SK-N-SH treated with all-trans-retinoic acid at 6 μM for 48 hours (cell line): Measurements from ENCODE around the gene TREH.
"Not testable (repeated sequence)": the region's sequence is repeated elsewhere in the genome, so short reads cannot be mapped to it uniquely, and the experiment has no call there.

Source experiments
- BACH2 ChIP-seq: fragments of 250-450 bp; sonication (Bioruptor Pico); IDR thresholded peaks from 2 replicates; pipeline ENCODE4 v1.9.0; 2021; ENCODE audit warnings: mild to moderate bottlenecking, borderline replicate concordance
- CSDC2 ChIP-seq: fragments of 250-450 bp; sonication (Bioruptor Pico); IDR thresholded peaks from 2 replicates; pipeline ENCODE4 v1.5.0; 2020; ENCODE audit warnings: mild to moderate bottlenecking, moderate library complexity
- ISL1 ChIP-seq: fragments of 250-450 bp; sonication (Bioruptor Pico); IDR thresholded peaks from 2 replicates; pipeline ENCODE4 v2.1.2; 2022; ENCODE audit warnings: mild to moderate bottlenecking, moderate library complexity
- POU6F1 ChIP-seq: fragments of 250-450 bp; sonication (Bioruptor Pico); IDR thresholded peaks from 2 replicates; pipeline ENCODE4 v1.8.0; 2021; ENCODE audit warnings: low read depth, mild to moderate bottlenecking, moderate library complexity, borderline replicate concordance
- RARB ChIP-seq: fragments of 250-450 bp; sonication (Bioruptor Pico); IDR thresholded peaks from 2 replicates; pipeline ENCODE4 v1.8.0; 2021; ENCODE audit warnings: mild to moderate bottlenecking, moderate library complexity
- TCF4 ChIP-seq: fragments of 250-450 bp; sonication (Bioruptor Pico); IDR thresholded peaks from 2 replicates; pipeline ENCODE4 v1.8.0; 2021; ENCODE audit warnings: mild to moderate bottlenecking, moderate library complexity, borderline replicate concordance
- TOX ChIP-seq: fragments of 250-450 bp; sonication (Bioruptor Pico); IDR thresholded peaks from 2 replicates; pipeline ENCODE4 v1.8.0; 2021; ENCODE audit warnings: mild to moderate bottlenecking, moderate library complexity, borderline replicate concordance
- ZC3H10 ChIP-seq: fragments of 250-450 bp; sonication (Bioruptor Pico); IDR thresholded peaks from 2 replicates; pipeline ENCODE4 v1.5.1; 2021; ENCODE audit warnings: mild to moderate bottlenecking, moderate library complexity
- ZFP3 ChIP-seq: fragments of 250-450 bp; sonication (Bioruptor Pico); IDR thresholded peaks from 2 replicates; pipeline ENCODE4 v1.5.0; 2020; ENCODE audit warnings: mild to moderate bottlenecking, moderate library complexity
- ZNF565 ChIP-seq: fragments of 450-650 bp; formaldehyde crosslinking; conservative IDR thresholded peaks from 2 replicates; pipeline ENCODE4 v1.5.0; 2020; ENCODE audit warnings: low read depth, mild to moderate bottlenecking, moderate library complexity
- ZNF8 ChIP-seq: fragments of 450-650 bp; formaldehyde crosslinking; IDR thresholded peaks from 2 replicates; pipeline ENCODE4 v1.5.0; 2020; ENCODE audit warnings: mild to moderate bottlenecking, moderate library complexity
- TF ChIP-seq, protein P1 (sequence below): fragments of 250-450 bp; sonication (Bioruptor Pico); IDR thresholded peaks from 2 replicates; pipeline ENCODE4 v1.8.0; 2020; ENCODE audit warnings: mild to moderate bottlenecking, moderate library complexity, borderline replicate concordance

DNA sequence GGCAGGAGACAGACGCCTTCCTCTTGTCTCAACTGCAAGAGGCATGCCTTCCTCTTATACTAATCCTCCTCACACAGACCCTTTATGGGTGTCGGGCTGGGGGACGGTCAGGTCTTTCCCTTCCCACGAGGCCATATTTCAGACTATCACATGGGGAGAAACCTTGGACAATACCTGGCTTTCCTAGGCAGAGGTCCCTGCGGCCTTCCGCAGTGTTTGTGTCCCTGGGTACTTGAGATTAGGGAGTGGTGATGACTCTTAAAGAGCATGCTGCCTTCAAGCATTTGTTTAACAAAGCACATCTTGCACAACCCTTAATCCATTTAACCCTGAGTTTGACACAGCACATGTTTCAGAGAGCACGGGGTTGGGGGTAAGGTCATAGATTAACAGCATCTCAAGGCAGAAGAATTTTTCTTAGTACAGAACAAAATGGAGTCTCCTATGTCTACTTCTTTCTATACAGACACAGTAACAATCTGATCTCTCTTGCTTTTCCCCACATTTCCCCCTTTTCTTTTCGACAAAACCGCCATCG lies 42.1 kb upstream of the TREH start:
- not testable (repeated sequence) for TF ChIP-seq TCF4 (CRISPR knock-in tag); RARB (CRISPR knock-in tag); ZC3H10; ZFP3 (CRISPR knock-in tag); ZNF8 (CRISPR knock-in tag); ZNF565 (CRISPR knock-in tag); ISL1 (CRISPR knock-in tag); POU6F1 (CRISPR knock-in tag); BACH2 (CRISPR knock-in tag); TOX (CRISPR knock-in tag); CSDC2 (CRISPR knock-in tag)
- TF ChIP-seq, protein P1, sequence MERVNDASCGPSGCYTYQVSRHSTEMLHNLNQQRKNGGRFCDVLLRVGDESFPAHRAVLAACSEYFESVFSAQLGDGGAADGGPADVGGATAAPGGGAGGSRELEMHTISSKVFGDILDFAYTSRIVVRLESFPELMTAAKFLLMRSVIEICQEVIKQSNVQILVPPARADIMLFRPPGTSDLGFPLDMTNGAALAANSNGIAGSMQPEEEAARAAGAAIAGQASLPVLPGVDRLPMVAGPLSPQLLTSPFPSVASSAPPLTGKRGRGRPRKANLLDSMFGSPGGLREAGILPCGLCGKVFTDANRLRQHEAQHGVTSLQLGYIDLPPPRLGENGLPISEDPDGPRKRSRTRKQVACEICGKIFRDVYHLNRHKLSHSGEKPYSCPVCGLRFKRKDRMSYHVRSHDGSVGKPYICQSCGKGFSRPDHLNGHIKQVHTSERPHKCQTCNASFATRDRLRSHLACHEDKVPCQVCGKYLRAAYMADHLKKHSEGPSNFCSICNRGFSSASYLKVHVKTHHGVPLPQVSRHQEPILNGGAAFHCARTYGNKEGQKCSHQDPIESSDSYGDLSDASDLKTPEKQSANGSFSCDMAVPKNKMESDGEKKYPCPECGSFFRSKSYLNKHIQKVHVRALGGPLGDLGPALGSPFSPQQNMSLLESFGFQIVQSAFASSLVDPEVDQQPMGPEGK (CRISPR knock-in tag) = not testable (repeated sequence)
